CD4-positive, alpha-beta T cell treated with Interleukin-17A for 4 hours (primary cell): ENCODE data around the gene NEUROD4.

Source experiments
- DNase-seq: peaks from one replicate; pipeline ENCODE4 v3.0.0-alpha.2; 2020; ENCODE audit warnings: mixed read lengths

NEUROD4 gene

DNA sequence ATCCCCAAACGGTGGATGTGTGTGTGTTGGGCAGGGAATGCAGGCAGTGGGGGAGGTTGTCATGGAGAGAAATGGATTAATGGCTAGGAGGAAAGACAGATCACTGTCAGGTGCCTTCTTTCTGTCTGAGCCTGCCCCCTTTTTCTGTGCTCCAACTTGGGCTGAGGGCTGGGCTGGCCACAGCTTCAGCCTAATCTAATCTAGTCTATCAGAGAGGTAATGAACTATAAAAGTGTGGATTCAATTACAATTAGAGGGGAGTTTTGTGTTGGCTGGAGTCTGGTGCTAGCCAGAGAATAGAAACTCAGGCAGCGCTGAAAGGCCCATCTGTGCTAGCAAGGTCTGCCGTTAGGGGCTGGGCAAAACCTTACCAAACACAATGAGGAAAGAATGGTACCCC lies 41.2 kb downstream of the NEUROD4 start:
- DNase-seq: no peak

GRCh38 chr12:55063291-55063690 lies 43.5 kb downstream of the NEUROD4 start:
- no peak for DNase-seq

DNA sequence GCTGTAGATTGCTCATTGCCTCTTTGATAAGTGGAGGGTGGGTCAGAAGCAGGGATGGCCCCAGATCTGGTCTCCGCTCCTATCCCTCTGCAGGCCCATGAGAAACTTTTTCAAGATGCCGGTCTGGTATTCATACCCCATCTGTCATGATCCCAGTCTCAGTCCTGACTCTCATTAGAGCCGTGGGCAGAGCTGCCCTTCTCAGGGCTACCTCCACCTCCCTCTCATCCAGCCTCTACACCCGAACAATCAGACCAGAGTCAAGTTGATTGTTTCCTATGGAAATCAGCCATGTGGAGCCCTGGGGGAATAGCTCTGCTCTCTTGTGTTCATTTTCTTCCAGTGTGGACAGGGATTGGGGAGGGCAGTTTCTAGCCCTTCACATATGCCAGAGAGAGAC lies 45.8 kb downstream of the NEUROD4 start:
- DNase-seq: no peak

GRCh38 chr12:55067701-55068100 lies 47.9 kb downstream of the NEUROD4 start:
- DNase-seq: no peak

GRCh38 chr12:55068416-55069010 lies 48.7 kb downstream of the NEUROD4 start:
- peak; percentile 35 for DNase-seq

GRCh38 chr12:55072083-55072482 lies 52.3 kb downstream of the NEUROD4 start:
- peak; percentile 83 for DNase-seq

DNA sequence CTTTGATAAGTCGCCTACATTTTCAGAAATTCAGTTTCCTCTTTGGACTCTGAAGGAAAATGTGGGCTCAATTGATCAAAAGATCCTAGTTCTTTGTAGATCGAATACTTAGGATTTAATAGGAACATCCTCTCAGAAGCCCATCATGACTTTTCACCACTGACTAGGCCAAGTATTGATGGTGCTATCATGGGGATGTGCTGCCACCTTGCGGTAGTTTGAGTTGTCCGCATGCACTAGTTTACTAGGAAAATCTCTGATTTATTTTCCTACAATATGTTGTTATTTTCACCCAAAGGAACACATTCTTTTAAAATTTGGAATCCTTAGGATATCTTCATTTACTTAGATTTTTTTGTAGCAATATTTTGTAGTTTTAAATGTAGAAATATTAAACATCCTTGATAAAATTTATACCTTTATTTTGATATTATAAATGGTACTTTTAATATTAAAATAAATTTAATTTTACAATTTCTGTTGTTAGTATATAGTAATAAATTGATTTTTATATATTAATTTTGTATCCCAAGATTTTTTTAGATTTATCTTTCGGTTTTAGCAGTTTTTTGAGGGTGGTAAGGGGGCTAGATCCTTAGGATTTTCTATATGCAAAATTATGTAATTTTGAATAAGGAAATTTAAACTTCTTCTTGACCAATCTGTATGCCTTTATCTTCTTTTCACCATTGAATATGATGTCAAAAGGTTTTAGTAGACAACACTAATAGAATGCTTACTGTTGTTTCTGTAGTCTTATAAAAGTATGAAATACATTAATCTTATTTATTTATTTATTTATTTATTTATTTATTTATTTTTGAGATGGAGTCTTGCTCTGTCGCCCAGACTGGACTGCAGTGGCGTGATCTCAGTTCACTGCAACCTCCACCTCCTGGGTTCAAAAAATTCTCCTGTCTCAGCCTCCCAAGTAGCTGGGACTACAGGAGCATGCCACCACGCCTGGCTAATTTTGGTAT lies 53.6 kb downstream of the NEUROD4 start:
- DNase-seq: peak; percentile 91

GRCh38 chr12:55074806-55075205 lies 55.0 kb downstream of the NEUROD4 start:
- no peak for DNase-seq
